ENCODE data around the gene GPR143. TPM values are rescaled to one million over a fixed set of nuclear protein-coding genes. Genes with fewer than 3 reads are reported as not detected.
A peak's percentile ranks its signal among the peaks of the same experiment; 100 is the strongest.

Gene GPR143
- total and polyA plus RNA-seq, 2 experiments from 2014 or later = not detected

DNA sequence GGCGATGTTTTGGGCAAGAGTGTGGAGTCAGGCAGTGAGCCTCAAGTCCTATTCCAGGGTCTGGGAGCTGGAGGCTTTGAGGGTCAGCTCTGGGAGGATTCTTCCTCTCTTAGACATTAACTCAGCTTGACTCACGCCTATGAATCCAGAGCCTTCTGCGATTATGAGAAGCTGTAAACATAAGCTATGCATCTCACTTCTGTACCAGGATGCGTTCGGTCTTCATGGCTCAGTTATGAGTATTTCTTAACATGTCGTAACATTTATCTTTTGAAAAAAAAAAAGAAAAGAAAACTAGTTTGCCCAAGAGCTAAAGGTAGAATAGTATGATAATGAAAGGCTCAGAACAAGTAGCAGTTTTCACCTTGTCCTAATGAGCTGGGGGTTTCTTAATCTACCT lies 25.2 kb upstream of the GPR143 start:
- H3K79me2 ChIP-seq (ENCODE audit: insufficient read depth) = no peaks in the 10 kb centered on the region
- no peak overlapping the region for H2AFZ ChIP-seq
- H4K20me1 ChIP-seq (ENCODE audit: insufficient read depth) = no peaks in the 10 kb centered on the region
- TF ChIP-seq EZH2phosphoT487 (IDR thresholded peaks at IDR 0.05; ENCODE audit: insufficient read depth, low read depth) (no peak), EZH2 (IDR thresholded peaks at IDR 0.05; ENCODE audit: insufficient read depth, poor library complexity, severe bottlenecking) (no peak)
- H3K4me1 ChIP-seq (ENCODE audit: insufficient read depth) = no peaks in the 10 kb centered on the region
- no peak overlapping the region for H3K4me2 ChIP-seq (ENCODE audit: unreplicated experiment)
- WGBS, 2 experiments (ENCODE audit: low coverage in 1 of 2, low lambda C conversion rate in 2 of 2, missing lambda C conversion rate in 2 of 2) = 81 to 89% methylated on average over 4 to 6 of the region's 6 CpGs
- no peaks in the 10 kb centered on the region for H3K36me3 ChIP-seq (ENCODE audit: low read depth)
- H3K9me3 ChIP-seq (ENCODE audit: low read depth) = no peaks in the 10 kb centered on the region
- no peak overlapping the region for H3K4me3 ChIP-seq
- in situ Hi-C loops (cut with MboI) = no loop called here
- DNase-seq = no peak
- H3K9ac ChIP-seq = no peak overlapping the region
- H3K9me2 ChIP-seq (ENCODE audit: insufficient read depth) = no peaks in the 10 kb centered on the region
- H3K27ac ChIP-seq = no peak overlapping the region
- no peaks in the 10 kb centered on the region for H3F3A ChIP-seq (ENCODE audit: insufficient read depth)
- peaks cover 9% of the 10 kb centered on the region for H3K27me3 ChIP-seq (replicated peaks; ENCODE audit: insufficient read depth)

DNA sequence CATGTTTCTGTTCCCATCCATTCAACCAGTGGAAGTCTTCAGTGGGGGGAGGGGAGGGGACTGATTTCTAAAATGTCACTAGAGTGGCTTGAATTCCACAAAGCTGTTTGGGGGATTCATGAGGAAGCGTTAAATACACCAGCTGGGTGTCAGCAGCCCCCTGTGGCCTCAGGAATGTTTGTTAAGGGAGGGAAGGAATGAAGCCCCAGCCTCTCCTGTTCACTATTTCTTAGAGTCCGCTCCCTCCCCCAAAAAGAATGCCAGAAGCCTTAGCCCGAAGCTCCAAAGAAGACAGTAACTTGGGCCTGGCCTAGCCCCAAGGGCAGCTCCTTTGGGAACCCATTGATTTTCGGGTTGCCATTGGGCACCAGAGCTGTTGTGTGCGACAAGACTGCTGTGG lies 23.9 kb upstream of the GPR143 start:
- Histone ChIP-seq H3K36me3 (ENCODE audit: low read depth) (no peaks in the 10 kb centered on the region), H3K9me2 (ENCODE audit: insufficient read depth) (no peaks in the 10 kb centered on the region), H3K79me2 (ENCODE audit: insufficient read depth) (no peaks in the 10 kb centered on the region), H3K9ac (no peak overlapping the region), H3K9me3 (ENCODE audit: low read depth) (no peaks in the 10 kb centered on the region), H3K27ac (no peak overlapping the region), H3K4me1 (ENCODE audit: insufficient read depth) (no peaks in the 10 kb centered on the region), H4K20me1 (ENCODE audit: insufficient read depth) (no peaks in the 10 kb centered on the region), H3K4me2 (ENCODE audit: unreplicated experiment) (no peak overlapping the region), H3F3A (ENCODE audit: insufficient read depth) (no peaks in the 10 kb centered on the region), H3K4me3 (no peak overlapping the region), H2AFZ (no peak overlapping the region), H3K27me3 (replicated peaks; ENCODE audit: insufficient read depth) (peaks cover 16% of the 10 kb centered on the region)
- no peak for DNase-seq
- no peak for TF ChIP-seq EZH2 (IDR thresholded peaks at IDR 0.05; ENCODE audit: insufficient read depth, poor library complexity, severe bottlenecking)
- TF ChIP-seq EZH2phosphoT487 (IDR thresholded peaks at IDR 0.05; ENCODE audit: insufficient read depth, low read depth) = no peak
- WGBS, 2 experiments (ENCODE audit: low coverage in 1 of 2, low lambda C conversion rate in 2 of 2, missing lambda C conversion rate in 2 of 2) = 39 to 57% methylated on average over 4 to 5 of the region's 5 CpGs
- in situ Hi-C loops (cut with MboI) = no loop called here

- H3K27ac ChIP-seq = no peak overlapping the region
- no peaks in the 10 kb centered on the region for H3K4me1 ChIP-seq (ENCODE audit: insufficient read depth)
- peaks cover 18% of the 10 kb centered on the region for H3K27me3 ChIP-seq (replicated peaks; ENCODE audit: insufficient read depth)
- 19 to 22% methylated on average over 2 of the region's 2 CpGs for WGBS, 2 experiments (ENCODE audit: low coverage in 1 of 2, low lambda C conversion rate in 2 of 2, missing lambda C conversion rate in 2 of 2)
- H2AFZ ChIP-seq = no peak overlapping the region
- no peaks in the 10 kb centered on the region for H3K79me2 ChIP-seq (ENCODE audit: insufficient read depth)
- no peaks in the 10 kb centered on the region for H4K20me1 ChIP-seq (ENCODE audit: insufficient read depth)
- peak; percentile 5 for DNase-seq
- no peaks in the 10 kb centered on the region for H3K36me3 ChIP-seq (ENCODE audit: low read depth)
- in situ Hi-C loops (cut with MboI) = no loop called here
- TF ChIP-seq EZH2phosphoT487 (IDR thresholded peaks at IDR 0.05; ENCODE audit: insufficient read depth, low read depth) (no peak), EZH2 (IDR thresholded peaks at IDR 0.05; ENCODE audit: insufficient read depth, poor library complexity, severe bottlenecking) (no peak)
- H3K9me2 ChIP-seq (ENCODE audit: insufficient read depth) = no peaks in the 10 kb centered on the region
- H3K9ac ChIP-seq = no peak overlapping the region
- no peaks in the 10 kb centered on the region for H3F3A ChIP-seq (ENCODE audit: insufficient read depth)
- no peak overlapping the region for H3K4me3 ChIP-seq
- no peaks in the 10 kb centered on the region for H3K9me3 ChIP-seq (ENCODE audit: low read depth)
- no peak overlapping the region for H3K4me2 ChIP-seq (ENCODE audit: unreplicated experiment)
Observed at GRCh38 chrX:9788911-9789310, 23.3 kb upstream of the GPR143 start.

DNA sequence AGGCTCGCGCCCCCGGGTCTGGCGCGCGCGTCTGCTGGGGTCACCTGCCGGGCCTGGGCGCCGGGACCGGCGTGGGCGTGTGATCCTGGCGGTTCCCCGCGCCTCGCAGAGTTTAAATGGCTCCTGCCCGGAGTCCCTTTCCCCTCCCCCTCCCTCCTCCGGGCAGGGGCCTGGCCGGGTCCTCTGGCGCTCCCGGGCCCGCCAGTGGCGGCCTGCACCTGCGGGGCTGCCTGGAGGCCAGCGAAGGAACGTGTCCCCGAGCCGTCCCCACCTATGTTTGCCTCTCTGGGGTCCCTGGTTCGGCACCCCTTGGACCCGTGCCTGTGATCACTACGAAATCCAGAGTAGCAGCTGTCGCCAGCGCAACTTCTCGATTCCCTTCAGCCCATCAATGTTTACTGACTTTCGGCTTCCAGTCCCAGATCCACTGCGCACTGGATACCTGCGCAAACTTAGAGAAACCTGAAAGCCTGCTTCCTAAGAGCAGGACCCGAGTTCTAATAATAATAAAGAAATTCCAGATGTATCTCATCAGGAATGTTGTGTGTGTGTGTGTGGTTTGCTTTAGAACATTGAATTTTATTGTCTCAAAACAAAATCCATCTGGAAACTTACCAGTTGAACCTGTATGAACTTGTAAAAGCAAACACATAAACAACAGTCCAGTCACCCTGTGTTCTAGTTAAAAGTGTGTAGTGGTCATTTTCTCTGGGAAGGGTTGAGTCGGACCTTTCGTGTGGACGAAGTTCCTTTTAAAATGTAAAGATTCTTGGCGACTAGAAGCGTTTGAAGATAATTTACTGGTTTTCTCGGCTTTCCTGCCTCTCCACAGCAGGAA lies 21.4 kb upstream of the GPR143 start:
- Histone ChIP-seq H3K9me2 (ENCODE audit: insufficient read depth) (no peaks in the 10 kb centered on the region), H3K4me2 (ENCODE audit: unreplicated experiment) (no peak overlapping the region), H3K9me3 (ENCODE audit: low read depth) (no peaks in the 10 kb centered on the region), H3K79me2 (ENCODE audit: insufficient read depth) (no peaks in the 10 kb centered on the region), H3K4me3 (no peak overlapping the region), H3K36me3 (ENCODE audit: low read depth) (no peaks in the 10 kb centered on the region), H3K27me3 (replicated peaks; ENCODE audit: insufficient read depth) (peaks cover 18% of the 10 kb centered on the region), H3K9ac (no peak overlapping the region), H3K4me1 (ENCODE audit: insufficient read depth) (no peaks in the 10 kb centered on the region), H3F3A (ENCODE audit: insufficient read depth) (no peaks in the 10 kb centered on the region), H3K27ac (no peak overlapping the region), H4K20me1 (ENCODE audit: insufficient read depth) (no peaks in the 10 kb centered on the region), H2AFZ (no peak overlapping the region)
- in situ Hi-C loops (cut with MboI) = no loop called here
- peak; percentile 63 for TF ChIP-seq EZH2 (IDR thresholded peaks at IDR 0.05; ENCODE audit: insufficient read depth, poor library complexity, severe bottlenecking)
- no peak for TF ChIP-seq EZH2phosphoT487 (IDR thresholded peaks at IDR 0.05; ENCODE audit: insufficient read depth, low read depth)
- 11 to 22% methylated on average over 10 to 21 of the region's 45 CpGs for WGBS, 2 experiments (ENCODE audit: low coverage in 1 of 2, low lambda C conversion rate in 2 of 2, missing lambda C conversion rate in 2 of 2)
- no peak for DNase-seq

All from GM23248 (cell line).